Stimulated activated CD8-positive, alpha-beta memory T cell treated with anti-CD3 and anti-CD28 coated beads, Interleukin-4, amount 100 ng/mL, for 48 hours (primary cell): ENCODE results near the gene MYBBP1A.
A peak's percentile ranks its signal among the peaks of the same experiment; 100 is the strongest.

Source experiments
- DNase-seq: peaks from one replicate; pipeline ENCODE4 v3.0.0-alpha.2; 2020

Gene MYBBP1A

DNA sequence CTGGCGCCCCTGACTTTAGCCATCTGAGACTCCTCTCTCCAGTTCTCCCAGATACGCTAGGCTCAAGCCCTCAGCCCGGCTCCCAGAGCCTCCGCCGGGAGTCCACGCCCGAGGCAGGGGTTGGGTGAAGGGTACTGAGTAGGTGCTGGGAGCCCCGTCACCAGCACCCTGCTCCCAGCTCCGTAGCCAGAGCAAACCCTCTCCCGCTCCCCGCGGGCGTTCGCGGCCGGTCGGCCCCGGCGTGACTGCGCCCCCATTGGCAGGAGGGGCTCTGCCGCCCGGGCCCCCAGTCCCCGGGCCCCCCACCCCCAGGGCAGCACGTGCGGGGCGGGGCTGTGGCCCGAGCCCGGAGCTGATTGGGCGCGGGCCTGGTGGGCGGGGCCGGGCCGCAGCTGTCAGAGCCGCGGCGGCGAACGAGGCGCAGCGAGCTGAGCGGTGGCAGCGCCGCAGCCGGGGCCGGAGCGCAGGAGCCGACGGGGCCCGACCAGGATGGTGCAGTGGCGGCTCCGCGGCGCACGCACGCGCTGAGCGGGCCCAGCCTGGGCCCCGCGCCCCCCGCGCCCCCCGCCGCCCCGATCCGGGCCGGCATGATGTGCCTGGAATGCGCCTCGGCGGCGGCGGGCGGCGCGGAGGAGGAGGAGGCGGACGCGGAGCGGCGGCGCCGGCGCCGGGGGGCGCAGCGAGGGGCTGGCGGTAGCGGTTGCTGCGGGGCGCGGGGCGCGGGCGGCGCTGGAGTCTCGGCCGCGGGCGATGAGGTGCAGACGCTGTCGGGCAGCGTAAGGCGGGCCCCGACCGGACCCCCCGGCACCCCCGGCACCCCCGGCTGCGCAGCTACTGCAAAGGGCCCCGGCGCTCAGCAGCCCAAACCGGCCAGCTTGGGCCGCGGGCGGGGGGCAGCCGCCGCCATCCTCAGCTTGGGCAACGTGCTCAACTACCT, 56.5 kb downstream of the MYBBP1A start, which contains the start of gene SPNS2:
Gene SPNS2 (plus strand): TSS at position 421 of the 937 bp plus-strand sequence. CDS start 167 bp downstream, at position 588.
- DNase-seq, result peak; percentile 70

DNA sequence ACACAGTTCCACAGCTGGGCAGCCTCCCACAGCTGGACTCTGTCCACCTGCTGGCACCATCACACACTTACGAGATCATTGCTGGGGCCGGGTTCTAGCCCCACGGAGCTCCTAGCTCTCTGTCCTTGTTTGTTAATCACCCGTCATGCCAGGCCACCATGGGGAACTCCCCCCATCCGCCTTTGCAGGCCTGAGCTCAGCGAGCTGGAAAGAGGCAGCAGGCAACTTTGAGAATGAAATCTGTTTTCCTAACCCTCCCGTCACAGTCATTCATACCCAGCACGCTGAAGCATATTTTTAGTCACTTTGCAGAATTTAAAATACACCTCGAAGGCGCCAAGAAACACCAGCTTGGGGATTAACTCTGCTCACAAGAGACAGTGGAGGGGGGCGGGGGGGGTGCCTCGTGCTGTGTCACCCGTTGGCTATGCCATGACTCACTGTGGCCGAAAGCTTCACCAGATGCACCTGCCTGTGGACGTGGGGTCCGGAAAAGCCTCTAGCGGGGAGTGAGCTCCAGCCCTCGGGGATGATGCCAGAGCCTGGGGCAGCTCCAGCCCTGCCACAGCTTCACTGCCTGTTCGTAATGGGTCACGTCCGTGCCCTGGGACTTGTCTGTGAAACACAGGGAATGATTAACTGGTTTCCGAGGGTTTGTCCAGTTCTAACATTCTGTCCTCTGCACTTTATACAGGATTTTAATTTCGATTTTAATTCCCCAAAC, 57.9 kb downstream of the MYBBP1A start:
- DNase-seq, result no peak

DNA sequence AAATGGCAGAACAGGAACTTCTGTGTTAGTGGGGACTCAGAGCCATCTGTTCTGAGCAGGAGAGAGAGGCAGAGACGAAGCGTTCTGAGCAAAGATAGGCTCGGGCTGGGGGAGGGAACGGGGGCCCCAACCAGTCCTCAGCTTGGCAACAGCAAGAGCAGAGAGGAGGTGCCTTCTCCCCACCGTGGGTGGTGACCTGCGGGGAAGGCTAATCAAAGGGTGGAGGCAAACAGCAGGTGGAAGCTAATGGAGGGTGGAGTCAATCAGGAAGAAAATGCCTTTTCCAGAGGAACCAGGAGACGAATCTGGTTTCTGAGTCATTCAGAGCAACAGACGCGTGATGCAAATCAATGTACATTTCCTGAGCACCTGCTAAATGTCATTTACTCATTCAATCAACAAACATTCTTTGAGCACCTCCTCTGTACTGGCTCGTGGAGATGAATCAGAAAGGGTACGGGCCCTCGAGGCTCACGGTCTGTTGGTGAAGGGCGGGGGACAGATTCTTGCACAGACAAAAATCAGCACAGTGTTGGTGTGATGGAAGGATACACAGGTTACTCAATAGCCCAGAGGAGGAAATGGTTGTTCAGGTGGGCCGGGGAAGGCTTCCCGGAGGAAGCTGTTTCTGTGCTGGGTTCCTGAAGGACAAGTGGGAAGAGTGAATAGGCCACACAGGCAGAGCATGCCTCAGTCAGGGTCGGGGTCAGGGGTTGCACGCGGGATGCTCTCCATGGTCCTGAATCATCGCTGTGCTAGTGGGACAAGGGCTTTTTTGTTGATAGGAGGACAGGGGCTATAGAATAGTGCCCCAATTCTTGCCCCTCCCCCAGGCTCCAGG, 62.2 kb downstream of the MYBBP1A start:
- peak; percentile 47 for DNase-seq

DNA sequence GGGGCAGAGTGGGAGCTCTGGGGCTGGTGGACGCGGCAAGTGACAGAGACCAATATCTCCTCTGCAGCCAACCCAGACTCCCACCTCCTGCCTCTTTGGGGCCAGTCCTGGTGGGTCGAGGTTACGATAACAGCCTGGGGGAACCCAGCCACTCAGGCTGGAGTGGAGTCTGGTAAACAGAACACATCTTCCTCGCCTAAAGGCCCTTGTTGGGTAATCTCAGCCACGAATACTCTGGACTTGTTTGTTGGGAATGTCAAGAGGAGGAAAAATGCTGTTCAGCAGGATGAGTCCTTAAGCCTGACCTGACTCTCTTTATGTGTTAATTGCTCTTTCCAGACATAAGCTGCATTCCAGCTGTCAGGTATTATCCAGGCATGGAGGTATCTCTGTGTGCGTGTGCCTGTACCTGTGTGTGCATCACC, 64.5 kb downstream of the MYBBP1A start:
- DNase-seq, result no peak

DNA sequence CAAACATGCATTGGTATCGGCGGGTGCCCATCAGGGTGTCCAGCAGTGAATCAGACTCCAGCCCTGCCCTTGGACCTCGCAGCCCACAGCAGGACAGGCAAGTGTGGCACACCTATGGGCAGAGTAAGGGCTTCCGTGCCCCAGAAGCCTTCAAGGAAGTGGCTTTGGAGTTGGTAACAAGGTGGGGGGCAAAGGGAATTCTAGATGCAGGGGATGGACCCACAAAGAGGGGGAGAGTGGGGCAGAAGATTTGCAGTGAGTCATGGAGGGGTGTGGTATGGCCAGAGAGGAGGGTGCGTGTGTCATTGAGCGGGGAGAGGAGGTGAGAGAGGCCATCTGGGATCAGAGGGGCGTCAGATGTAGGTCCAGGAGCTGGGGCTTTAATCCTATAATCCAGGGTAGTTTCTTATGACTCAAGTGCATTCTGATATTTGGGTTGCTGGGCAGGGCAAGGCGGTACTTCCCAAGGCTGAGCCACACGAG, 65.0 kb downstream of the MYBBP1A start:
- DNase-seq, result no peak

DNA sequence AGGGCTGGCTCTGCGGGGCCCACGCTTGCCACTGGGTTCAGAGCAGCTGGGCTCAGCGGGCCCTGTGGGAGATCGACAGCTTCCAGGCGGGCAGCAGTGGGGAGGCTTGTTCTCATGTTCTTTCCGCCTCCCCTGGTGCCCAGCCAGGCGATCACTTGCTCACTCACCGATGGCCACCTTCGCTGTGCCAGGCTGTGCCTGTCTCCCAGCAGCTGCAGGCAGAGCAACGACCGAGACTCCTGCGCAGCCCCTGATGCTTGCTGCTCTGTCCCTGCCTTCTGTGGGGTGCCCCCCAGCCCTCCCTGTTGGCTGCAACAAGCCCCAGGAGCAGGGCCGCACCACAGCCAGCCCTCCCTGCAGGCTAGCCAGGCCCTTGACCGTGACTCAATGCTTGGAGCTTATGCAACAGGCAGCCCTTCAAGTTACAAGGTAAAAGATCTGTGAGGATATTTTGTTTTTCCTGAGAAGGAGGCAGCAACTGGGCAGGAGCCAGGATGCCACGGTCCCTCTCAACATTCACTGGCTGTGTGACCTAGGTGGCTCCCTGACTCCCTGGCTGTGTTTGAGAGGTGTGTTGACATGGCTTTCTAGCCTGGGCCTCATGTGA, 66.1 kb downstream of the MYBBP1A start:
- no peak for DNase-seq
